Psoas muscle (tissue), 8 donors: ENCODE measurements around the gene ZDHHC23. TPM values are rescaled to one million over a fixed set of nuclear protein-coding genes. Genes with fewer than 3 reads are reported as not detected.

Experiments used
- ATAC-seq, 4 donors: fragments of 200-7000 bp; cut with Tn5 transposase; one replicate each; pipeline ENCODE4 v1.9.1; 2020; ENCODE audit warnings: moderate library complexity in 3 of 4, mild to moderate bottlenecking in 2 of 4
- DNase-seq, 2 donors: peaks; one replicate each; pipeline ENCODE4 v3.0.0-alpha.2; 2020
- H3K27ac ChIP-seq: fragments of 200-600 bp; one replicate; pipeline ENCODE4 v1.8.0; 2022
- H3K27me3 ChIP-seq, 3 donors: fragments of 200-600 bp in 1 of 3; one replicate each; pipeline versions ENCODE4 v1.6.1 to v1.8.0; 2013 to 2022; ENCODE audit warnings: low read length in 2 of 3, mild to moderate bottlenecking in 2 of 3, moderate library complexity in 1 of 3; ENCODE audit not compliant: insufficient read depth in 3 of 3
- H3K36me3 ChIP-seq, 2 donors: fragments of 200-600 bp in 1 of 2; one replicate each; pipeline versions ENCODE4 v1.6.1 to v1.8.0; 2013 to 2022; ENCODE audit warnings: low read depth in 1 of 2, mild to moderate bottlenecking in 1 of 2, moderate library complexity in 1 of 2; ENCODE audit not compliant: insufficient read depth in 1 of 2
- H3K4me1 ChIP-seq: fragments of 200-600 bp; one replicate; pipeline ENCODE4 v1.8.0; 2022
- H3K4me3 ChIP-seq: fragments of 200-600 bp; one replicate; pipeline ENCODE4 v1.8.0; 2022; ENCODE audit warnings: mild to moderate bottlenecking
- H3K9me3 ChIP-seq: fragments of 200-600 bp; one replicate; pipeline ENCODE4 v1.8.0; 2022
- CTCF ChIP-seq: fragments of 200-600 bp; IDR thresholded peaks from one replicate; pipeline ENCODE4 v1.8.0; 2022; ENCODE audit warnings: antibody characterized with exemption
- WGBS, 3 donors: extraction: QIAGEN DNeasy Blood & Tissue Kit; methylation state at CpG; one replicate each; pipeline versions ENCODE4 v1.1.6 to v1.1.7; 2013; 5-methylcytosine and 5-hydroxymethylcytosine counted together
- intact Hi-C, 2 donors: fragments of 100-400 bp; cut with DNase I; formaldehyde crosslinking; loops; one replicate each; pipeline versions ENCODE4 v1.11.0 to v1.14.2; 2022
- polyA plus RNA-seq, 3 donors: library from polyadenylated mRNA; stranded (reverse); fragments of 200-250 nt; gene quantifications; one replicate each; pipeline ENCODE4 v1.2.3, GENCODE V29; 2013
- total RNA-seq, 4 donors: library from RNA; stranded (reverse); fragmentation: NEBNext Ultra II Directional in 2 of 4; extraction: Animal tissue kit (Norgen Biotek cat#: 25700) in 2 of 4; gene quantifications; one replicate each; pipeline versions ENCODE4 v1.2.1 to v1.2.4, GENCODE V29; 2021 to 2023
- donor health status: healthy with polysubstance abuse.
- donor health status: DM: no; HTN: no; CAD: no; lungs with moderate emphysema.
- donor health status: Bipolar disorder and iron deficiency.
- donor health status: healthy.
- donor health status: DM: yes; HTN: yes; CAD: no.
- donor health status: DM: no; HTN: no; CAD: no.
- donor health status: DM: no; HTN: no; CAD: no.
- donor health status: DM: yes; HTN: yes; CAD: no.

ZDHHC23 gene
- total and polyA plus RNA-seq, 7 donors, result 0.99 to 3.9 (median 2.2) TPM

DNA sequence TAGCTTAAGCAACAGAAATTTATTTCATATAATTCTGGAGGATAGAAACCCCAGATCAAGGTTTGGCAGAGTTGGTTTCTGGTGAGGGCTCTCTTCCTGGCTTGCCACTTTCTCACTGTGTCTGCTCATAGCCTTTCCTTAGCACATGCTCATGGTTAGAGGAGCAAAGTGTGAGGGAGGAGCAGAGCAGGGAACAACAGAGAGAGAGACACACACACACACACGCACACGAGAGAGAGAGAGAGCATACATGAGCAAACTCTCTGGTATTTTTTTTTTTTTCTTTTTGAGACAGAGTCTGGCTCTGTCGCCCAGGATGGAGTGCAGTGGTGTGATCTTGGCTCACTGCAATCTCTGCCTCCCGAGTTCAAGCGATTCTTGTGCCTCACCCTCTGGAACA, 36.8 kb upstream of the ZDHHC23 start:
- ATAC-seq, result no peak
- no peak for TF ChIP-seq CTCF
- no peak for DNase-seq
- WGBS, 3 donors, result 71 to 79% (median 75%) methylated on average over 3 to 5 of the region's 5 CpGs
- Histone ChIP-seq H3K9me3 (no peaks in the 10 kb centered on the region), H3K36me3 (no peaks in the 10 kb centered on the region), H3K27ac (no peak overlapping the region), H3K27me3 (no peaks in the 10 kb centered on the region), H3K4me1 (no peaks in the 10 kb centered on the region), H3K4me3 (no peak overlapping the region)
- intact Hi-C loops, result loop anchor here in 1 of 2 donors (5.0 to 10.0 kb wide), 2 partner anchors 64 to 176 kb away; no protein-coding TSS in a partner anchor

- Histone ChIP-seq H3K9me3 (no peaks in the 10 kb centered on the region), H3K4me1 (no peaks in the 10 kb centered on the region), H3K4me3 (no peak overlapping the region), H3K27me3 (no peaks in the 10 kb centered on the region), H3K27ac (no peak overlapping the region), H3K36me3 (no peaks in the 10 kb centered on the region)
- no peak for DNase-seq
- WGBS, 3 donors, result 64 to 65% (median 65%) methylated on average over 3 of the region's 3 CpGs
- TF ChIP-seq CTCF, result peak; percentile 51
- peak in 3 of 4 donors; percentile 53 to 74 (median 60) for ATAC-seq
- intact Hi-C loops, result loop anchor here in 1 of 2 donors (5.0 to 10.0 kb wide), 2 partner anchors 65 to 178 kb away; no protein-coding TSS in a partner anchor
These were observed 35.1 kb upstream of the ZDHHC23 start for GRCh38 chr3:113912552-113913236.

DNA sequence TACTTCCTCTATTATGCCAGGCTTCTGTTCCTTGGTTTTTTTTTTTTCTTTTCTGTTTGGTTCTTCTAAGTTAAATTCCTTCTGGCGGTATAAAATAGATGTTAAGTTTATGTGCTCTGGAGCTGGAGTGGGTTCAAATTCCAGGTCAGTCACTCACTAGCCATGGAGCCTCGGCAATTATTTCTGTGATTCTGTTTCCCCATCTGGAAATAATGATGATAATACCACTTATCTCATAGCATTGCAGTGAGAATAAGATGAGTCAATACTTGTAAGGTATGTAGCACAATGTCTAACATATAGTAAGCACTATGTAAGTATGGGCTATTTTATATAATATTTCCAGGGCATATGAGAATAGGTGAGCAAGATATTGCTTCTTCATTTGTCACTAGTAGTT, 33.2 kb upstream of the ZDHHC23 start:
- no peaks in the 10 kb centered on the region for H3K27me3 ChIP-seq
- WGBS, 3 donors, result 34 to 39% (median 35%) methylated on average over 2 of the region's 2 CpGs
- H3K4me3 ChIP-seq, result no peak overlapping the region
- H3K9me3 ChIP-seq, result no peaks in the 10 kb centered on the region
- ATAC-seq (no peak), DNase-seq (no peak)
- no peaks in the 10 kb centered on the region for H3K4me1 ChIP-seq
- no peaks in the 10 kb centered on the region for H3K36me3 ChIP-seq
- intact Hi-C loops, result loop anchor here in 1 of 2 donors (5.0 to 10.0 kb wide), 2 partner anchors 67 to 180 kb away; no protein-coding TSS in a partner anchor
- no peak for TF ChIP-seq CTCF
- H3K27ac ChIP-seq, result no peak overlapping the region

DNA sequence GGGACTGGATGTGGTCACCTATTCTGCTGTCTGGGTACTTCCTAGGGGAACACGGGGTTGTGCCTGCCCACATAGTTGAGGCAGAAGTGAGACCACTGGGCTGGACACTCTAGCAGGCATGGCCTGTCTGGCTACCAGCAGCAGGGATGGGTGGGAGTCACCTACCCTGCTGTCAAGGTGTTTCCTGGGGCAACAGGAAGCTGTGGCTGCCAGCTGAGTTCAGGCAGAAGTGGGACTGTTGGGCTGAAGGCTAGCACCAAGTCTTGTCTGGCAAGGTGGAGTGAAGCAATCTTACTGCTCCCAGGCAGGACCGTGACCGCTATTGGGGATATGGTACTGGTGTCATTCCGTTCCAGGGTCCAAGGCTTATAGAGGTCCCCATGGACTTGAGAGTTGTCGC, 20.3 kb upstream of the ZDHHC23 start:
- DNase-seq, result no peak
- TF ChIP-seq CTCF, result no peak

More for the DNA sequence above, 20.3 kb upstream of the ZDHHC23 start:
- ATAC-seq, result no peak
- Histone ChIP-seq H3K9me3 (peaks cover 9% of the 10 kb centered on the region), H3K27me3 (no peaks in the 10 kb centered on the region), H3K27ac (no peak overlapping the region), H3K4me1 (no peaks in the 10 kb centered on the region), H3K4me3 (no peak overlapping the region), H3K36me3 (no peaks in the 10 kb centered on the region)
- WGBS, 3 donors, result 78 to 96% (median 83%) methylated on average over 5 of the region's 5 CpGs
- intact Hi-C loops, result no loop called here
